ENCODE results near the gene PLK3.
"Not testable (repeated sequence)": the region's sequence is repeated elsewhere in the genome, so short reads cannot be mapped to it uniquely, and the experiment has no call there.

- TF ChIP-seq POLR2AphosphoS5, CTCF (IDR thresholded peaks at IDR 0.05): not testable (repeated sequence)
Observed at GRCh38 chr1:44838294-44838693, 38.1 kb downstream of the PLK3 start.
